Measurements from ENCODE around the gene CCL28. TPM values are rescaled to one million over a fixed set of nuclear protein-coding genes. Genes with fewer than 3 reads are reported as not detected.

CCL28 gene
- total RNA-seq, 1 donor, result 15.6 TPM

GRCh38 chr5:43437062-43437660 is 25.0 kb upstream of the CCL28 start:
- Histone ChIP-seq H2AFZ (ENCODE audit: low read length) (no peak overlapping the region), H3K4me1 (ENCODE audit: insufficient read depth, low read length) (peaks cover 11% of the 10 kb centered on the region), H3K36me3 (ENCODE audit: insufficient read depth, low read length) (no peaks in the 10 kb centered on the region), H3K27me3 (ENCODE audit: insufficient read depth, low read length) (no peaks in the 10 kb centered on the region), H4K20me1 (ENCODE audit: insufficient read depth, low read length) (no peaks in the 10 kb centered on the region), H3K9me3 (ENCODE audit: low read depth, low read length) (no peaks in the 10 kb centered on the region), H3K4me3 (ENCODE audit: insufficient read depth, low read length) (no peak overlapping the region), H3K4me2 (ENCODE audit: insufficient read depth, low read length) (no peak overlapping the region), H3K79me2 (ENCODE audit: insufficient read depth, low read length) (no peaks in the 10 kb centered on the region), H3K27ac (ENCODE audit: low read depth, low read length) (no peak overlapping the region)
- TF ChIP-seq CTCF (IDR thresholded peaks at IDR 0.05; ENCODE audit: extremely low read depth, low read depth, low read length), result no peak
- no peak for DNase-seq (ENCODE audit: insufficient read length, low spot score, missing footprints)

GRCh38 chr5:43433382-43433781 is 21.2 kb upstream of the CCL28 start:
- Histone ChIP-seq H3K27ac (ENCODE audit: low read depth, low read length) (no peak overlapping the region), H3K36me3 (ENCODE audit: insufficient read depth, low read length) (no peaks in the 10 kb centered on the region), H3K79me2 (ENCODE audit: insufficient read depth, low read length) (no peaks in the 10 kb centered on the region), H2AFZ (ENCODE audit: low read length) (no peak overlapping the region), H3K4me3 (ENCODE audit: insufficient read depth, low read length) (no peak overlapping the region), H3K9me3 (ENCODE audit: low read depth, low read length) (no peaks in the 10 kb centered on the region), H3K4me2 (ENCODE audit: insufficient read depth, low read length) (no peak overlapping the region), H3K27me3 (ENCODE audit: insufficient read depth, low read length) (no peaks in the 10 kb centered on the region), H3K4me1 (ENCODE audit: insufficient read depth, low read length) (peaks cover 14% of the 10 kb centered on the region), H4K20me1 (ENCODE audit: insufficient read depth, low read length) (no peaks in the 10 kb centered on the region)
- no peak for TF ChIP-seq CTCF (IDR thresholded peaks at IDR 0.05; ENCODE audit: extremely low read depth, low read depth, low read length)
- no peak for DNase-seq (ENCODE audit: insufficient read length, low spot score, missing footprints)

GRCh38 chr5:43432486-43433375 is 20.5 kb upstream of the CCL28 start:
- DNase-seq (ENCODE audit: insufficient read length, low spot score, missing footprints), result peak; percentile 48
- no peak for TF ChIP-seq CTCF (IDR thresholded peaks at IDR 0.05; ENCODE audit: extremely low read depth, low read depth, low read length)

GRCh38 chr5:43429706-43430105 is 17.5 kb upstream of the CCL28 start:
- Histone ChIP-seq H2AFZ (ENCODE audit: low read length) (no peak overlapping the region), H3K9me3 (ENCODE audit: low read depth, low read length) (no peaks in the 10 kb centered on the region), H3K79me2 (ENCODE audit: insufficient read depth, low read length) (no peaks in the 10 kb centered on the region), H3K4me3 (ENCODE audit: insufficient read depth, low read length) (no peak overlapping the region), H3K27ac (ENCODE audit: low read depth, low read length) (no peak overlapping the region), H3K36me3 (ENCODE audit: insufficient read depth, low read length) (no peaks in the 10 kb centered on the region), H3K4me1 (ENCODE audit: insufficient read depth, low read length) (peaks cover 35% of the 10 kb centered on the region), H4K20me1 (ENCODE audit: insufficient read depth, low read length) (no peaks in the 10 kb centered on the region), H3K4me2 (ENCODE audit: insufficient read depth, low read length) (no peak overlapping the region), H3K27me3 (ENCODE audit: insufficient read depth, low read length) (no peaks in the 10 kb centered on the region)
- DNase-seq (ENCODE audit: insufficient read length, low spot score, missing footprints), result no peak
- no peak for TF ChIP-seq CTCF (IDR thresholded peaks at IDR 0.05; ENCODE audit: extremely low read depth, low read depth, low read length)

More at GRCh38 chr5:43432486-43433375, 20.5 kb upstream of the CCL28 start:
- Histone ChIP-seq H3K27me3 (ENCODE audit: insufficient read depth, low read length) (no peaks in the 10 kb centered on the region), H3K4me1 (ENCODE audit: insufficient read depth, low read length) (peaks cover 20% of the 10 kb centered on the region), H2AFZ (ENCODE audit: low read length) (no peak overlapping the region), H3K79me2 (ENCODE audit: insufficient read depth, low read length) (no peaks in the 10 kb centered on the region), H3K9me3 (ENCODE audit: low read depth, low read length) (no peaks in the 10 kb centered on the region), H3K4me2 (ENCODE audit: insufficient read depth, low read length) (peak overlapping the region; percentile 15), H3K27ac (ENCODE audit: low read depth, low read length) (no peak overlapping the region), H3K4me3 (ENCODE audit: insufficient read depth, low read length) (no peak overlapping the region), H3K36me3 (ENCODE audit: insufficient read depth, low read length) (no peaks in the 10 kb centered on the region), H4K20me1 (ENCODE audit: insufficient read depth, low read length) (no peaks in the 10 kb centered on the region)
